Choroid plexus epithelial cell (primary cell): ENCODE data around the gene POLR2A.

ENCODE experiments used
- DNase-seq: peaks from one replicate; pipeline ENCODE4 v3.0.0-alpha.2; 2010; ENCODE audit warnings: low read depth
- H3K4me3 ChIP-seq: 2 replicates; pipeline ENCODE4 v1.5.1; 2011; ENCODE audit warnings: low read depth, mild to moderate bottlenecking, control low read depth, low read length, moderate library complexity
- CTCF ChIP-seq: conservative IDR thresholded peaks from 2 replicates; pipeline ENCODE4 v1.5.1; 2011; ENCODE audit warnings: low read depth, mild to moderate bottlenecking, control low read depth, inconsistent platforms, low read length, moderate library complexity

POLR2A gene

GRCh38 chr17:7438656-7439460 is 45.3 kb upstream of the POLR2A start:
- no peak for TF ChIP-seq CTCF
- no peak for DNase-seq
- peak overlapping the region; percentile 42 for H3K4me3 ChIP-seq

- no peak for DNase-seq
- H3K4me3 ChIP-seq = peak within 1 kb of the TSS; percentile 51
- TF ChIP-seq CTCF = no peak
Observed at GRCh38 chr17:7439462-7440112, 44.6 kb upstream of the POLR2A start, which contains the start of gene FGF11. Gene FGF11, plus strand, starts transcription at chr17:7439512. Its CDS starts 109 bp downstream, at chr17:7439621.

- H3K4me3 ChIP-seq = peak overlapping the region; percentile 51
- TF ChIP-seq CTCF = no peak
- DNase-seq = no peak
Observed at GRCh38 chr17:7440113-7440833, 43.9 kb upstream of the POLR2A start.

- peak; percentile 27 for TF ChIP-seq CTCF
- peak; percentile 39 for DNase-seq
- peak overlapping the region; percentile 51 for H3K4me3 ChIP-seq
Observed at GRCh38 chr17:7440834-7441195, 43.4 kb upstream of the POLR2A start.

- no peak overlapping the region for H3K4me3 ChIP-seq
- no peak for DNase-seq
- no peak for TF ChIP-seq CTCF
Observed at GRCh38 chr17:7441266-7441665, 42.9 kb upstream of the POLR2A start.

- no peak for DNase-seq
- TF ChIP-seq CTCF = no peak
- no peak overlapping the region for H3K4me3 ChIP-seq
Observed at GRCh38 chr17:7442142-7442541, 42.0 kb upstream of the POLR2A start.
